HuH-7.5 (cell line): Measurements from ENCODE around the gene ATXN8OS.
"Not testable (repeated sequence)": the region's sequence is repeated elsewhere in the genome, so short reads cannot be mapped to it uniquely, and the experiment has no call there.

Experiments
- DNase-seq: peaks from one replicate; pipeline ENCODE4 v3.0.0; 2011; ENCODE audit warnings: low spot score

The ATXN8OS gene

DNA sequence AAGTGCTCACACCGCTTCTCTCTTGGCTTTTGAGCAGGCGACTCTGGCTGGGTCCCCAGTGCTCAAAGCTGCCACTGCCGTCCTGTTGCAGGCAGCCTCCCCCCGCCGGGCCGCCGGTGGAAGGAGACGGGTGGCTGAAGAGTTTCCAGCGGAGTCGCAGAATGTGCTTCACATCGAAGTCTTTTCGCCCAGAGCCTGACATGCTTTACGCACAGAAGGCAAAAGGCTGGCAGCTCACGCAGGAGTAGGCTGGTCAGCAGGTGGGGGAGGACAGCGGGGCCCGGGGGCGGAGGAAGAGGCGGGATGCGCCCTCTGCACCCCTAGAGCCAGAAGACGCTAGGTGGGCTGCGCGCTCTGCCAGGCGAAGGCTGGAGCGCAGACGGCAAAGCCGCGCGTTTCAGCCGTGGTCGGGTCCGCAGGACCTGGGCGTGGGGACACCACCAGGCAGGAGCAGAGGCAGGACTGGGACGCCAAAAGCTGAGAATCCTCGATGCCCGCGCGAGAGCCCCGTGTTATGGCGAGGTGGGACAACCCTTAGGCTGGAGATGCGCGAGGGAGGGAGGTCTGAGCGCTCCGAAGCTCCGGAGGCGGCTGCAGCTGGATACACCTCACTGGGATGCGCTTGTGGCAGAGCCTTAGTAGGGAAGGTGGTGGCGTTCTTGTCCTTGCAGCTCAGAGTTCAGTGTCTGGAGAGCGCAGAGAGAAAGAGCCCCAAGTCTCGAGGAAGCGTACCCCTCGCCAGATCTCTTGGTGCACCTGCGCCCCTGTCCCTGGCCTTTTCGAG lies at the start of gene ATXN8OS:
Gene ATXN8OS, plus strand, starts transcription at position 329 of the 784 bp plus-strand sequence.
- DNase-seq = no peak

DNA sequence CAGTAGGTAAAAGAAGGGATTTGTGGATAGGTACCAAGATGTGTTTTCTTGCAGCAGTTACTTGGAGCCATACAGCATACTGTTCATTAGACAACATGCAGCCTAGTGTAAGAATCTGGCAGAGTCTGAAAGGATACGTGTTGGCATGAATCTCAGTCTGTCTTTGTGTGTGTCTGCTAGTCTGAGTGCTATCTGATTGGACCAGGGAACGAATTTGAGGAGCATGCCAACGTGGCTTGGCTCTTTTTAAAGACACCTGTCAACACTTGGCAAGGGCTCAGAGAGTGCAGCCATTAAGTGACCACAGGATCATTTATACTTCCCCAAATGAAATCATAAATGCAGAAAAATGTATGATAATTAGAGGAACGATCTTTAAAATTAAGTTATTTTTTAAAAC lies 27.6 kb upstream of the ATXN8OS start:
- DNase-seq = no peak

GRCh38 chr13:70087247-70087646 lies 20.4 kb upstream of the ATXN8OS start:
- DNase-seq = no peak

- no peak for DNase-seq
Measured at GRCh38 chr13:70088926-70089325, 18.7 kb upstream of the ATXN8OS start.

GRCh38 chr13:70090036-70090723 lies 17.4 kb upstream of the ATXN8OS start:
- no peak for DNase-seq

DNA sequence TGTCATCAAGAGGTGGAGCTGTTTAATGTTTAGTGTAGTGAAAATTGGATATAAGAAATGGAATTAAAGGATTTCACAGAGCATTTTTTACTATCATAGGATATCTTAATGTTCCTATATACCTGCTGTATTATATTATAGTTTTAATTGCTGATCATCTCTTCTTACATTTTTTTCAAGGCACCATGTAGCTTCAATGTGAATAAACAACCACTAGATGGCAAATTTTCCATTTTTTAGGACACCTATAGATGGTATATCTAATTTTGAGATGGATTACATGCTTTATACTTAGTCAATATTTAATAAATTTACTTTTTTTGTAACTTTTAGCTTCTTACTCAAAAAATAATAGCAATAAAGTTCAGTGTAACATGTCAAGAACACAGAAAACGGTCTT lies 9.0 kb upstream of the ATXN8OS start:
- no peak for DNase-seq

DNA sequence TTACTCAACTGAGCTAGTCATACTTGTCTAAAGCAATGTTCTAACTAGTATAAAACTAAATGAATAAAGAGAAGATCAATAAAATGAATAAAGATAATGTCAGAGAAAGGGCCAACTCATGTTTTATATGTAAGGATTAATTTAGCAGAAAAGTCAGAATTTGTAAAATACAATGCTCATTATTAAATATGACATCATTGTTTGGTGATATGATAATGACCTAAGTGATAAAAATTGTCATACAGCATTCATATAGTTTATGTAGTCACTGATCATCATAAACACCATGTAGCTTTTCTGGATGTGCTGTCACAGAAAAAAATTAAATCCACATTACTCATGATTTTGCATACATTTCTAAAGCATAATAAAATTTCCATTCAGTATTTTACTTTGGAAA lies 3.1 kb upstream of the ATXN8OS start:
- DNase-seq = no peak

- no peak for DNase-seq
Measured at GRCh38 chr13:70107125-70107497, 515 bp upstream of the ATXN8OS start.

DNA sequence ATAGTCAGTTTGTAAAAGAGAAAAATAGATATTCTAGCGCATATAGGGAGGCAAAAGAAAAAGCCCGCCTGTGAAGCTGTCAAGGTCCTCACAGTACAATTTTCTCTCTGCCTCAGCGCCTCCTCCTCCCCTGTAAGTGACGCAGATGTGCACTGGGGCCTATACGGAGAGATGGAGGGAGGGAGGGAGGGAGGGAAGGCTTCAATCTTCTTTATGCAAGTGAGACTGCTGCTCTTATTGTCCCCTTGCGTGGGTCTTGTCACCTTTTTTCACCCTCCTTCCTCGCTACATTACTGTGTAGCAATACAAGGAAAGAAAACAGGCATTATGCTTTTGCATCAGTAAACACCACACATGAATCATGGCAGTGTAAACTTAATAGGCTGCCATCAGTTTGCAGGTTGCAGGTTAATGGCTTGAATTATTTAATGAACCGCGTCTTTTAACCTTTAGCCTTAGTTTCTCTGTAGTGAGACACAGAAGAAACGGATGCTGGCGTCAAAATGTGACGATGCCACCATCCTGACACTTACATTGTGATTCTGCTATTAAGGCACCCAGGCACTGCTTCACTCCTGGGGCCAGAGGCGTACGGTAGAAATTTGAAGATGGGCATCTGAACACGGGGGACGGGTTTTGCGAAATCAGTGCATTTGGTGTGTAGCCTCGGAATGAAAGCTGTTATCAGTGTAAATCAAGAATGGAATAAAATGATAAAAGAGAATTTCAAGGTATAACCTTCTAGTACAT lies 905 bp downstream of the ATXN8OS start, which contains the start of gene KLHL1:
Gene KLHL1, minus strand, starts transcription at position 97 of the 750 bp plus-strand sequence. CDS start 753 bp downstream, outside the sequence.
- no peak for DNase-seq

- DNase-seq = no peak
Measured at GRCh38 chr13:70117338-70117905, 9.8 kb downstream of the ATXN8OS start.

- DNase-seq = no peak
Measured at GRCh38 chr13:70125693-70126092, 18.1 kb downstream of the ATXN8OS start.

- DNase-seq = no peak
Measured at GRCh38 chr13:70128098-70128497, 20.5 kb downstream of the ATXN8OS start.

DNA sequence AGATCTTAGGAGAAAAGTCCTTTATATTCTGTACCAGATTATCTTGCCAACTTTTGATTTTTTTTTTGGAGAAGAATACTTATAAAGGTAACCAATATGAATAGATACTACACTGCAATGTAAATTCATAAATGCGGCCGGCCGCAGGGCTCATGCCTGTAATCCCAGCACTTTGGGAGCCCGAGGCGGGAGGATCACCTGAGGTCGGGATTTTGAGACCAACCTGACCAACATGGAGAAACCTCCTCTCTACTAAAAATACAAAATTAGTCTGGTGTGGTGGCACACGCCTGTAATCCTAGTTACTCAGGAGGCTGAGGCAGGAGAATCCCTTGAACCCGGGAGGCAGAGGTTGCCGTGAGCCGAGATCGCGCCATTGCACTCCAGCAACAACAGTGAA lies 35.0 kb downstream of the ATXN8OS start:
- not testable (repeated sequence) for DNase-seq

DNA sequence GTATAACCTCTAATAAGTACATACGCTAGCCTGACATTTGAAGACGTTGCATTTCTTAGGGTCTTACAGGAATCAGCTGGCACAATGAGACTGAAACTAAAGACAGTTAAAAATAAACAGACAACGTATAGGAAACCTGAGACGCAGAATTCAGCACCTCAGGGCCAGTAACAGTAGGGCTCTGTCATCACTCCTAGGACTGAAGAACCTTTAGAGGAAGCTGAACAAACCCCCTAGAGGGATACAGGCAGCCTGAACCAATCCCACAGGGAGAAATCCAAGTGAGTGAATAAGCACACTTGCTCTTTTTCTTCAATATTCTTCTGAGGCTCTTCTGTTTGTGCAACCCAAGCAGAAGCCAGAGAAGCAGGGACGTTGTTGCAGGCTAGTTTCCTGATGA lies 54.5 kb downstream of the ATXN8OS start:
- DNase-seq = no peak

DNA sequence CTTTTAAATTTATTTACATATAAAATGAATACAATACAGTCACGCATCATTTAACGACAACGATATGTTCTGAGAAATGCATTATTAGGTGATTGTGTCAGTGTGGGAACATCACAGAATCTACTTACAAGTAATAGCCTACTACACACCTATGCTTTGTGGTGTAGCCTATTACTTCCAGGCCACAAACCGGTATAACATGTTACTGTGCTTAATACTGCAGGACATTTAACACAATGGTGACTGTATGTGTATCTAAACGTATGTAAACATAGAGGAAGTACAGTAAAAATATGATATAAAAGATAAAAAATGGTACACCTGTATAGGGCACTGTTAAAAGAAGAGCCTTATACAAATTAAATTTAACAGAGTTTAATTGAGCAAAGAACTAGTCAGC lies 63.1 kb downstream of the ATXN8OS start:
- no peak for DNase-seq

GRCh38 chr13:70171151-70171550 lies 63.5 kb downstream of the ATXN8OS start:
- DNase-seq = no peak

GRCh38 chr13:70172946-70173597 lies 65.4 kb downstream of the ATXN8OS start:
- DNase-seq = no peak

DNA sequence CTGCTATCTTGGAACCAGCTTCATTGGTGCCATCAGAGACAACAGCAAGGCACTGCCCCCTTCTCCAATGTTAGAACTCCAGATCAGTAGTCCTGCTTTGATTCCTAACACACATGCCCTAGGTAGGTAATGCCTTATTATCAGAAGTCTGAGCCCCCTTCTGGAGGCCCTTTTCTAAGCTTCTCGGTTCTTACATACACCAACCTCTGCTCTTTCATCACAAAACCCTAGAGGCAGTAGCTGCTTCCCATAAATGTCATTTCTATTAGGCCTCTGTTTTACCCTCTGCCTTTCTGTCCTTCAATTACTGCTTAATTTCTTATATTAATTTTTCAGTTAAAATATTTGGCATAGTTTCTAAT lies 66.0 kb downstream of the ATXN8OS start:
- DNase-seq = no peak

DNA sequence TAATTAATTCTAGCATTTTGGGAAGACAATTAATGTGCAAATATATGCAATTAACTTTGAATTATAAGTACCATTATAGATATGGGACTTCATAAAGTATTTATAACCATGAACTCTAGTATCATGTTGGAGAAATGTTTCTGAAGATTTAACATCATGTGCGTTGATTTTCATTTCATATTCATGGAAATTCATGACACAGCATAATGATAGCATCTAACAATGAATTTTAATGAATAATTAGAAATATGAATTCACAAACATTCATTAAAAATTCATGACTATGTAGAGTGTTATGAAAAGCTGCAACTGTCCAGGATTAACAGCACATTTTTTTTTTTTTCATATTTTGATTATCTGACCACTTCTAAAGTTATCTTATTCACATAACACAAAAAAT lies 70.7 kb downstream of the ATXN8OS start:
- no peak for DNase-seq
